LNCAP (cell line): ENCODE results near the gene OGFOD2.

ENCODE experiments used
- TF ChIP-seq, protein P1 (sequence below): fragments of 450-650 bp; IDR thresholded peaks from 2 replicates; pipeline ENCODE4 v1.5.1; 2017; ENCODE audit warnings: mild to moderate bottlenecking

Gene OGFOD2

DNA sequence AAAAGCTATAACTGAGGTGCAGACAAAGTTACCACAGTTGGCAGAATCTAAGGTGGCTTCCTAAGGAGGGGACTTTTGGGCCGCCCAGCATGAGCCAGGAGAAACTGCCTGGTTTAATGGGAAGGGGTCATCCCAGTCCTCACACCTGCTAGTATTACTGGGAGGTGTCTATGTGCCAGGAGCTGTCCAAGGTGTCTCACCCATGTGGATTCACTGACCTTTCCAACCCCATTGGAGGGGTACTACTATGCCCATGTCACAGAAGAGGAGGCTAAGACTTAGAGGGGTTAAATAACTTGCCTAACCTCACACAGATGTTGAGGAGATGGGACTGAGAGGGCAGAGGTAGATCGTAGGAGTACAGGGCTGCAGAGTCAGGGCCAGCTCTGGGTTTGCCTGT lies 19.0 kb upstream of the OGFOD2 start:
- TF ChIP-seq, protein P1, sequence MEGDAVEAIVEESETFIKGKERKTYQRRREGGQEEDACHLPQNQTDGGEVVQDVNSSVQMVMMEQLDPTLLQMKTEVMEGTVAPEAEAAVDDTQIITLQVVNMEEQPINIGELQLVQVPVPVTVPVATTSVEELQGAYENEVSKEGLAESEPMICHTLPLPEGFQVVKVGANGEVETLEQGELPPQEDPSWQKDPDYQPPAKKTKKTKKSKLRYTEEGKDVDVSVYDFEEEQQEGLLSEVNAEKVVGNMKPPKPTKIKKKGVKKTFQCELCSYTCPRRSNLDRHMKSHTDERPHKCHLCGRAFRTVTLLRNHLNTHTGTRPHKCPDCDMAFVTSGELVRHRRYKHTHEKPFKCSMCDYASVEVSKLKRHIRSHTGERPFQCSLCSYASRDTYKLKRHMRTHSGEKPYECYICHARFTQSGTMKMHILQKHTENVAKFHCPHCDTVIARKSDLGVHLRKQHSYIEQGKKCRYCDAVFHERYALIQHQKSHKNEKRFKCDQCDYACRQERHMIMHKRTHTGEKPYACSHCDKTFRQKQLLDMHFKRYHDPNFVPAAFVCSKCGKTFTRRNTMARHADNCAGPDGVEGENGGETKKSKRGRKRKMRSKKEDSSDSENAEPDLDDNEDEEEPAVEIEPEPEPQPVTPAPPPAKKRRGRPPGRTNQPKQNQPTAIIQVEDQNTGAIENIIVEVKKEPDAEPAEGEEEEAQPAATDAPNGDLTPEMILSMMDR = no peak

DNA sequence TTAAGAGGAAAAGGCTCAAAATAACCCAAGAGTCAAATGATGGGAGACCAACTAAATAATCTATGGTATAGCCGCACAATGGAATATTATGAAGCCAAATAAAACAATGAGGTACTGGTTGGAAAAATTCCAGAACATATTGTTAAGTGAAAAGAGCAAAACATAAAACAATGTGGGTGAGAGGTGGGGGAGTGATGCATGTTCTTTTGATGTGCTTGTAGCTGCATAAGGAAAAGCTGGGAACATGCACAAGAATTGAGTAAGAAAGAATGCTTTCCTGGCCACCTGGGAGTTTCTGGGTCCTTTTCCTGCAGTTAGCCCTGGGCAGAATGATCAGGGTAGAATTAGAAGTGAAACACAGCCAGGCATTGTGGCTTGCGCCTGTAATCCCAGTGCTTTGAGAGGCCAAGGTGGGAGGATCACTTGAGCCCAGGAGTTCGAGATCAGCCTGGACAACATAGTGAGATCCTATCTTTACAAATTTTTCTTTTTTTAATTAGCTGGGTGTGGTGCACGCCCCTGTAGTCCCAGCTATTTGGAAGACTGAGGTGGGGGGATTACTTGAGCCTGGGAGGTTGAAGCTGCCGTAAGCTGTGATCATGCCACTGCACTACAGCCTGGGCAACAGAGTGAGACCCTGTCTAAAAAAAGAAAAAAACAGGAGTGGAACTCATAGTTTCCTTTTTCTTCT lies 16.7 kb upstream of the OGFOD2 start:
- TF ChIP-seq, protein P1 = no peak

DNA sequence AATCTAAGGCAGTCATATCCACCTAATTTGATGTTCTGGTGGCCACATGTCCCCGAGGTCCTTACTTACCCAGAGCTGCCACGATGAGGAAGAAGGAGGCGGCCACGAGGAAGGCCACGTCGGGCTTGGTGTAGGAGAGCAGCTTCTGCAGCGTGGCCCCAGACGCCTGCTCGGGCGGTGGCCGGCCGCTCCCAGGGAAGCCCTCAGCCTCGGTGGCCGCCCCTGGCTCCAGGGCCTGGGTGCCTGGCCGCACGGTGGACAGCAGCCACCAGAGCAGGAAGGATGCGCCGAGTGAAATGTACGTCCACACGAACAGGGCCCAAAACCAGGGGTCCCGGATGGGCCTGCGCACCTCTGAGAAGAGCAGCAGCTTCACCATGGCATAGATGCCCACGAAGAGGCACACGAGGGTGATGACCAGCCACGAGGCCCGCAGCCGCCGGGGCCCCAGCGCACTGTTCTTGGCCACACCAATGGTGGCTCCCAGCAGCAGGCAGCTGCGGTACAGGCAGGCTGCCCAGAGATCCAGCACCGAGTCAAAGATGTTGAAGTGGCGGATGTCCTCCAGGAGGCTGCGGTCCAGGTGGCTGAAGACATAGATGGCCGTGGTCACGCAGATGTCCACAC lies 15.4 kb upstream of the OGFOD2 start:
- TF ChIP-seq, protein P1 = no peak

DNA sequence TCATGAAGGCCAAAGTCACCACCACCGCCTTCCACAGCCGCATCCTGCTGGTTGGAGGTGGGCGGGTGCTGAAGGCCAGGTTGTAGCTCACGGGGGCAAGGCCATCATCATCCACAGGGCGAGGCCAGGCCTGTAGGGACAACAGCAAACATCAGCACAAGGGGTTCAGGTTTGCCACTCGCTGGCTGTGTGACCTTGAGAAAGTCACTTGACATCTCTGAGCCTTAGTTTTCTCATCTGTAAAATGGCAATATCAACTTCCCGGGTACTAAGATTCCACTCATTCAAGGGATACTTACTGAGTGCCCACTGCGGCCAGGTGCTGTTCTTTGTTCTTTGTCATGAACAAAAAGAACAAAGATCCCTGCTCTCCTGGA lies 14.9 kb upstream of the OGFOD2 start:
- TF ChIP-seq, protein P1 = no peak

DNA sequence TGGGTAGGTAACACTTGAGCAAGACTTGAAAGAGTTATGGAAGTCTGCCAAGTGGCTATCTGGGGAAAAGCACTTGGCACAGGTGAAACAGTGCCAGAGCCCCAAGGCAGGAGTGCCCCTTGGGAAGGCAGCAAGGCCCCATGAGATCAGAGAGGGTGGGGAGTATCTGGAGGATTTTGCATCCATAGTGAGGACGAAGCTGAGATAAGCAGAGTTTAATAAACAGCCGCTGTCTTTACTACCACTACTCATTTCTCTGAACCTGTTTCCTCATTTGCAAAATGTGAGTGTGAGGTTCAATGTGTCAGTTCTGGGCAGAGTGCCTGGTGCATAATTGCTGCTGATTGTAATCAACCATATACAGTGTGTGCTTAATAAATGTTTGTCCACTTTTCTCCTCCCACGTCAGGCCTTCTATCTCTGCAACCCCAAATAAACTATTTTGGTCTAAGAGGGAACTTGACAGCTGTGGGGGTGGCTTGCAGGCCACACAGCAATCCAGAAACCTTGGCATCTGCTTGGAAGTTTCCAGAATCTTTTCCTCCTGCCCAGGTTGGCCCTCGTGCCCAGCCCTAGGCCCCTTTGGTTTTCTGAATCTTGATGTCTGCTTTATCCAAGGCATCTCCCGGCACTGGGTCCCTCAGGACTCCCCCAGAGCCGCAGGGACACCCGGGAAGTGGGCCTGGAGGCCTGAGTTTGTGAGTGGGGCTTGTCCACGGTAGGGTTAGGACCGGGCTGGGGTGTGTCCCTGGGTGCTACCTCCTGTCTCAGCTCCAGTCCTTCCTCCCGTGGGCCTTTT lies 13.3 kb upstream of the OGFOD2 start:
- TF ChIP-seq, protein P1 = no peak

DNA sequence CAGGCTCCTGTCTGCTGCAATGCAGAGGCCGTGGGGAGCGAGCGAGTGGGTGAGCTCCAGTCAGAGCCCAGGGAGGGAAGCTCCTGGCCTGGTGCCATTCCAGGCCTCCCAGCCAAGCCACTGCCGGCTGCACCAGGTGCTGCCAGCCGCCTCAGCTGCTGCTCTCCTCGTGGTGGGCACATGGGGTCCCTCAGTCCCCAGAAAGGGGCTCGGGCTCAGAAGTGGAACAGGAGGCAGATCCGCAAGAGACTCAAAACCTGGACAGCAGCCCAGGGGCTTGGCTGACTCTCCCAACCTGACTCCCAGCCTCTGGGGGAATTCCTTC lies 11.1 kb upstream of the OGFOD2 start:
- TF ChIP-seq, protein P1 = no peak

DNA sequence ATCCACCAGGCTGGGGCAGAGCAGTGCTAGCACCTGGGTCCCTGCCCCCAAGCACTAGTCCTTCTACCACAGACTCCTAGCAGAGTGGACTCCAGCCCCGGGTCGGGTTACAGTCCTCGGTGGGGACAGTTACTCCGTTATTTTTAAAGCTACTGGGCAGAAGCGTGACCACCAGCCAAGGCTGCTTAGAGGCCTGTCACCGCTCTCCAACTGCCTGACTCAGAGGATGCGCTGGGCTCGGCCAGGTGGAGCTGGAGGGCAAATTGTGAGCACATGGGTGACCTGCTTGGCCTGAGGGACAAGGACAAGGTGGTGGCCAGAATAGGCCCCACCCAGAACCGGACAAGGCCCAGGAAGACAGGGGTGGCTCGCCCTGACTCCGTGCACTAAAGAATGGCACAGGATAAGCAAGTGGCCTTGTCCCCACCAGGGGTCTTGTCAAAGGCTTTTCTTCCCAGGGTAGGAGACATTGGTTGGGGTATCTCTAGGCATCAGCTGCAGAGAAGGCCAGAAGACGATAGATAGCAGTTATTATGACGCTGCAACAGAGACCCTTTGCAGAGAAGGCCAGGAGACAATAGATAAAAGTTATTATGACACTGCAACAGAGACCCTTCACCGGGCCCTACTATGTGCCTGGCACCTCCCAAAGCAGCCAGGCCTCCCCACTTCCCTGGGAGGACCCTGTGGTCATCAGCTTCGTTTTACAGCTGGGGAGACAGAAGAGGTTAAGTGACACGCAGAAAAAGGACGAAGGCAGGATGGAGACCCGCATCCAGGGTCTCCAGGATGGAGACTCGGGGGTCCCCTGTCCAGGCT lies 10.4 kb upstream of the OGFOD2 start:
- TF ChIP-seq, protein P1 = no peak
